HEK293T (cell line): Measurements from ENCODE around the gene HTT.

Experiments used
- ARNT ChIP-seq: fragments of 450-650 bp; IDR thresholded peaks from 2 replicates; pipeline ENCODE4 v1.6.1; 2017; ENCODE audit warnings: mild to moderate bottlenecking
- BHLHE40 ChIP-seq: fragments of 450-650 bp; IDR thresholded peaks from 2 replicates; pipeline ENCODE4 v1.6.1; 2016; ENCODE audit warnings: mild to moderate bottlenecking, moderate library complexity, borderline replicate concordance
- ELF4 ChIP-seq: fragments of 450-650 bp; IDR thresholded peaks from 2 replicates; pipeline ENCODE4 v1.6.1; 2017; ENCODE audit warnings: antibody characterized with exemption
- FOXK2 ChIP-seq: fragments of 450-650 bp; IDR thresholded peaks from 2 replicates; pipeline ENCODE4 v1.6.1; 2016; ENCODE audit warnings: mild to moderate bottlenecking
- FOXM1 ChIP-seq: fragments of 450-650 bp; IDR thresholded peaks from 2 replicates; pipeline ENCODE4 v1.6.1; 2017; ENCODE audit warnings: mild to moderate bottlenecking, borderline replicate concordance
- HDGF ChIP-seq: fragments of 450-650 bp; IDR thresholded peaks from 2 replicates; pipeline ENCODE4 v1.6.1; 2017; ENCODE audit warnings: antibody characterized with exemption, borderline replicate concordance
- L3MBTL2 ChIP-seq: fragments of 450-650 bp; conservative IDR thresholded peaks from 2 replicates; pipeline ENCODE4 v1.6.1; 2016; ENCODE audit warnings: mild to moderate bottlenecking
- NFRKB ChIP-seq: fragments of 450-650 bp; IDR thresholded peaks from 2 replicates; pipeline ENCODE4 v1.6.1; 2016; ENCODE audit warnings: mild to moderate bottlenecking, moderate library complexity
- SP1 ChIP-seq: fragments of 450-650 bp; IDR thresholded peaks from 2 replicates; pipeline ENCODE4 v1.6.1; 2017
- SUZ12 ChIP-seq: fragments of 450-650 bp; IDR thresholded peaks from 2 replicates; pipeline ENCODE4 v1.6.1; 2016; ENCODE audit warnings: mild to moderate bottlenecking
- TARDBP ChIP-seq: fragments of 450-650 bp; IDR thresholded peaks from 2 replicates; pipeline ENCODE4 v1.6.1; 2016
- ZNF384 ChIP-seq: fragments of 450-650 bp; IDR thresholded peaks from 2 replicates; pipeline ENCODE4 v1.6.1; 2016
- TF ChIP-seq, protein P1 (sequence below): fragments of 450-650 bp; IDR thresholded peaks from 2 replicates; pipeline ENCODE4 v1.6.1; 2016

DNA sequence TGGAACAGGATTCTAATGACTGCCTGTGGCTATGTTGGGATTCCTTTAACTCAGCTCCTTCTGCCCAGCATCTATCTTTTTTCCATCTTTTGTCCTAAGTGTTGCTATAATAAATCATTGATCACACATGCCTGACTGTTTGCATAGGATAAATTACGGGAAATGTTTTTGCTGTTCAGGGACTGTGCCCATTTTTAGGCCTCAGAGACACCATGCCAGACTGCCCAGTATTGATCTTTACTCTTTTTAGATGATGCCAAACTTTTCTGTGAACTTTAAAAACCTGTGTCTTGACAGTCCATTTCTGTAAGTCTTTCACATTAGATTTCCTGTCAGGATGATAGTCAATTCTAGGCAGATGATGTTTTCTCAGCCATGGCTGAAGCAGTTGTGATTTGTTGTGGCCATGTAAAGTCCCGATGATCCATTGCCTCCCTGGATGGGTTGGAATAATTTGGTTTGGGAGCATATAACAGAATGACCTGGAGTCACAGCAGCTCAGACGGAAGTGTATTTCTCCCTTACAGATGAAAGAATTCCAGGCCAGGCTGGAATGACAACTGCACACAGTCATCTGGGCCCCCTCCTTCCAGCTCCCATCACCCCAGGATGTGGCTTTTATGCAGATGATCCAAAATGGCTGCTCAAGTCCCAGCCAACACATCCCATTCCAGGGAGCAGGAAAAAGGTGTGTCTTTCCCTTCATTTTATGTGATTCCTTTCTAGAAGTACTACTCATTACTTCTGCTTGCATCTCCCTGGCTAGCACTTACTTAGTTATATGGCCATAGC lies 3.6 kb upstream of the HTT start:
- TF ChIP-seq ZNF384 = no peak
- no peak for TF ChIP-seq BHLHE40
- no peak for TF ChIP-seq FOXK2
- no peak for TF ChIP-seq NFRKB
- no peak for TF ChIP-seq FOXM1
- TF ChIP-seq, protein P1, sequence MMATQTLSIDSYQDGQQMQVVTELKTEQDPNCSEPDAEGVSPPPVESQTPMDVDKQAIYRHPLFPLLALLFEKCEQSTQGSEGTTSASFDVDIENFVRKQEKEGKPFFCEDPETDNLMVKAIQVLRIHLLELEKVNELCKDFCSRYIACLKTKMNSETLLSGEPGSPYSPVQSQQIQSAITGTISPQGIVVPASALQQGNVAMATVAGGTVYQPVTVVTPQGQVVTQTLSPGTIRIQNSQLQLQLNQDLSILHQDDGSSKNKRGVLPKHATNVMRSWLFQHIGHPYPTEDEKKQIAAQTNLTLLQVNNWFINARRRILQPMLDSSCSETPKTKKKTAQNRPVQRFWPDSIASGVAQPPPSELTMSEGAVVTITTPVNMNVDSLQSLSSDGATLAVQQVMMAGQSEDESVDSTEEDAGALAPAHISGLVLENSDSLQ = no peak
- no peak for TF ChIP-seq TARDBP
- TF ChIP-seq SUZ12 = no peak
- TF ChIP-seq HDGF = no peak
- no peak for TF ChIP-seq SP1
- no peak for TF ChIP-seq ELF4
- TF ChIP-seq ARNT = no peak
- TF ChIP-seq L3MBTL2 = no peak
